Medulla oblongata (tissue), 1 donor: Measurements from ENCODE around the gene ADAP1.

Experiments used
- DNase-seq: peaks from one replicate; pipeline ENCODE4 v3.0.0-alpha.2; 2015; ENCODE audit errors: extremely low spot score

Gene ADAP1

DNA sequence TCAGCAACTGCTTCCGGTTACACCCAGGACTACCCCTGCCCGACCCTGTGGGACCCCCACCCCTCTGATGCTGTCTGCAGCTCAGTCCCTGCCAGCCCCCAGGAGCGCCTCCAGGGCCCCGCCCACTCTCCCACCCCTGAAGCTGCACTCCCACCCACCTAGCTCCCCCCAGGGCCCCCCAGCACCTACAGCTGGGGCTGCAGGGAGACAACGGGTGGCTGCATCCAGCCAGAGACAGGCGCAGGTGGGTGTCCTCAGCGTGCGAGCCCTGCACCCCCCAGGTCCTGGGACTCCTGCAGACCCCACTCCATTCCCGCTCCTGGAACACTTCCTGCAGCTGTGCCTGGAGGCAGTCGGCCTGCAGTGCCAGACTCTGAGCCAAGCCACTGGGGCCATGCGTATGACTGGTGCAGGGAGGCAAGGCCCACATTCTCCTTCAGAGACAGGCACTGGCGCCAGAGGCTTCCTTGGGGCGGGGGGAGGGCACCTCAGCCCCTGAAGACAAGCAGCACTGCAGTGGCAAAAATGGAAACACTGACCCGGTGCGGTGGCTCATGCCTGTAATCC is 34.6 kb upstream of the ADAP1 start:
- no peak for DNase-seq

GRCh38 chr7:988426-988911 is 34.0 kb upstream of the ADAP1 start:
- DNase-seq, result no peak

- no peak for DNase-seq
Measured at GRCh38 chr7:987909-988308, 33.4 kb upstream of the ADAP1 start.

DNA sequence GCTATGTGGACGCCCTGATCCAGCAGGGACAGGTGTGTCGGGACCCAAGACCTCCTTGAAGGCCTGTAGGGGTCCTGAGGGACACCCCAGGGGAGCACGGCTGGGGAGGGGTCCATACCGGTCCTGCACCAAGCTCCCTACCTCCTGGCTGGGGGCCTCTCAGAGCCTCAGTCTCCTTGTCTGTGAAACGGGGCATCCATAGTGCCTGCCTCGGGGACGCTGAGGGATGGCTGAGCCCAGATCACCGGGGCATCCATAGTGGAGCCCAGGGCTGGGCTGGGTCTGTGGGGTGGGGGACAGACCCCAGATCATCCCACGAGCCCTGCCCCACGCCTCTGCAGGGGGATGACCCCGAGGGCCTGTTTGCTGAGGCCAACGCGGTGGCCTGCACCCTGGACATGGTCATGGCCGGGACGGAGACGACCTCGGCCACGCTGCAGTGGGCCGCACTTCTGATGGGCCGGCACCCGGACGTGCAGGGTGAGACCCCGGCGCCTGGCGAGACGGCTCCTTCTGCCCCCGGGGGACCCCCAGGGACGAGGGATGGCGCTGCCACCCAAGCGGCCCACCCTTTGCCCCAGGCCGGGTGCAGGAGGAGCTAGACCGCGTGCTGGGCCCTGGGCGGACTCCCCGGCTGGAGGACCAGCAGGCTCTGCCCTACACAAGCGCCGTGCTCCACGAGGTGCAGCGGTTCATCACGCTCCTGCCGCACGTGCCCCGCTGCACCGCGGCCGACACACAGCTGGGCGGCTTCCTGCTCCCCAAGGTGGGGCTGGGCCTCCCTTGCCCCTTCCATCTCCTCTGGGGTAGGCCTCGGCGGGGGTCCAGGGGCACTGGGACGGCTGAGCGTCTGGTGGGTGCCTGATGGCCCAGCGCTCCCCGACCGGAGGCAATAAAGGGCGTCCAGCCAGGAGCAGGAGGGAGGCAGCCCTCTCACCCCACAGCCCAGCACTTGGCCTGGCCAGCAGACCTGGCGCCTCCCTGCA is 32.6 kb upstream of the ADAP1 start:
- DNase-seq, result no peak

- DNase-seq, result no peak
Measured at GRCh38 chr7:985915-986741, 31.6 kb upstream of the ADAP1 start.

DNA sequence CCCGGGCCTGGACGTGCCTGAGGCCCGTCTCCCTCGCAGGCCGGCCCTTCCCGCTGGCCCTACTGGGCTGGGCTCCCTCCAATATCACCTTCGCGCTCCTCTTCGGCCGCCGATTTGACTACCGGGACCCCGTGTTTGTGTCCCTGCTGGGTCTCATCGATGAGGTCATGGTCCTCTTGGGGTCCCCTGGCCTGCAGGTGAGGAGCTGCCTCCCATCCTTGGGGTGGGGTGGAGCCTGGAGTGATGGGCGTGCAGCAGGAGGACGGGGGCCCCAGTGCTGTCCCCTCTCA is 30.6 kb upstream of the ADAP1 start:
- DNase-seq, result no peak

GRCh38 chr7:984361-985126 is 30.1 kb upstream of the ADAP1 start:
- no peak for DNase-seq

DNA sequence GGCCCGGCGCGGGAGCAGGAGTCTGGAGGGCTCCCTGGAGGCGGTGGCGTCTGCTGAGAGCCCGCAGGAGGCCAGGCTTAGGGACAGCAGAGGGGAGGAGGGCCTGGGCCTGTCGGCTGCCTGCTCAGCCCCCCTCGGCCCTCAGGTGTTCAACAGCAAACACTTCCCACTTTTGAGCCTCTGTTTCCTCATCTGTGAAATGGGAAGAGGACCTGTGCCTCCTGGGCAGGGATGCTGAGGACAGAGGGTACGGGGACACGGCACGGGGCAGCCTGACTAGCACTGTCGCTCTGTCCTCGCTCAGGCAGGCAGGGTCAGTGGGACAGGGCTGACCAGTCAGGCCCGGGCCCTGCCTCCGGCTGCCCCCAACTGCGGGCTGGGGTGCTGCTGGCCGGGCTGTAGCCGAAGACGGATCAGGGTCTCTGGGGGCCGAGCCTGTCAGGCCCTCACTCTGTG is 29.2 kb upstream of the ADAP1 start:
- DNase-seq, result no peak

- no peak for DNase-seq
Measured at GRCh38 chr7:983004-983615, 28.6 kb upstream of the ADAP1 start, which contains the start of gene CYP2W1. CYP2W1 (plus strand) TSS chr7:983181; CDS start chr7:983212, 31 bp downstream.

GRCh38 chr7:982511-983003 is 28.1 kb upstream of the ADAP1 start:
- no peak for DNase-seq

DNA sequence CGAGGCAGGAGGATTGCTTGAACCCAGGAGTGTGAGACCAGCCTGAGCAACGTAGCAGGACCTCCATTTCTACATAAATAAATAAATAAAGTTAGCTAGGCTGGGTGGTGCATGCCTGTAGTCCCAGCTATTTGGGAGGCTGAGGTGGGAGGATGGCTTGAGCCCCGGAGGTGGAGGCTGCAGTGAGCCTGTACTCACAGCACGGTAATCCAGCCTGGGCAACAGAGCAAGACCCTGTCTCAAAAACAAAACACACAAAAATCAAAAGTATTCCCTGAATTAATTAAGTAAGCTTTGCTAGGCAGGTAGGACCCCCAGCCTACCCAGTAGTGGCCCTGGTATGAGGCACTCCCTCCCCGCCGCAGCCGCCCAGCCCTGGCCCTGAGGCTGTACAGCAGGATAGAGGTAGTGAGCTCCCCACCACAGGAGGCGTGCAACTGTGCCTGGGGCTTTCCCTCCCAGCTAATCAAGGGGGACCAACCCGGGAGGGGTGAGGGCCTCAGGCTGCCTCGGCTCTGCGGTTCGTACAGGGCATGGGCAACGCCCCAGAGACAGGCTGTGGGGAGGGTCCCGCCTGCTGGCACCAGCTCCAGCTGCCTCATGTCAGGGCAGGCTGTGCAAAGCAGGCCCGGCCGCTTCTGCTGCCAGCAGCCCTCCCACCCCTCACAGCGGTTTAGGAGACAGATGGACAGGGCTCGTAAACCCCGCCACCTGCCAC is 27.5 kb upstream of the ADAP1 start:
- no peak for DNase-seq

DNA sequence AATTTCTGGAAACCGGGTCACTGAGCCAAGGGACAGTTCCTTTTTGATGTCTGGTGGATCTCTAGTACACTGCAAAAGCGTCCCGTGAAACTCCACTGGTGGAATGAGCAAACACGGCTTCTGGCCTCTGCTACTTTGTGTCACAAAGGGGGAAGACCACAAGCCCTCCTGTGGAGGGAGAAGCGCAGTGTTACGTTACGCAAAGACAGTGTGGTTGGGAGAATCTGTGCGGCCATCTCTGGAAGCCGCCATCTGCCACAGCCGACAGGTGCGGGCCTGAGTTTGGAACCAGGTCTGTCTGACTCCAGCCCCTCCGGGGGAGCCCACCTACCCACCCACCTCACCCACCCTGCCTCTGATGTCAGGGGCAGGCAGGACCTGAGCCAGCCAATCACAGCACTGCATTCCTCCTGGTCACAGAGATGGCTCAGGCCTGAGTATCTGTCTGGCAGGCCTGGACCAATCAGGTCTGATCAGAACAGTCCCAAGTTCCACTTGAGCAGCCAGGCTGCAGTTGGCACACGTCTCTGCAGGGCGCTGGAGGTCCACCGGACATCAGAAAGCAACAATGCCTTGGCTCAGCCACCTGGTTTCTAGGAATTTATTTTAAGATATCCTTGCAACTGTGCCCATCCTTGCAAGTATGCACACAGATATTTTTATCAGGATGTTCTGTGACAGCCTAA is 25.5 kb upstream of the ADAP1 start:
- no peak for DNase-seq

GRCh38 chr7:979151-979550 is 24.7 kb upstream of the ADAP1 start:
- no peak for DNase-seq

GRCh38 chr7:978416-979091 is 24.1 kb upstream of the ADAP1 start:
- no peak for DNase-seq

- no peak for DNase-seq
Measured at GRCh38 chr7:978049-978346, 23.5 kb upstream of the ADAP1 start.

- peak; percentile 95 for DNase-seq
Measured at GRCh38 chr7:977326-978048, 23.0 kb upstream of the ADAP1 start.

- no peak for DNase-seq
Measured at GRCh38 chr7:976901-977325, 22.4 kb upstream of the ADAP1 start.

- no peak for DNase-seq
Measured at GRCh38 chr7:975702-976473, 21.4 kb upstream of the ADAP1 start.
